Globus pallidus (tissue), 1 donor: ENCODE results near the gene ACP4.

ENCODE experiments used
- DNase-seq: peaks from one replicate; pipeline ENCODE4 v3.0.0-alpha.2; 2015; ENCODE audit warnings: low spot score

Gene ACP4

GRCh38 chr19:50823389-50824042 lies 33.3 kb downstream of the ACP4 start, which contains the start of gene KLK1:
KLK1 (minus strand) TSS chr19:50823787; CDS start chr19:50823748, 39 bp downstream.
- no peak for DNase-seq

DNA sequence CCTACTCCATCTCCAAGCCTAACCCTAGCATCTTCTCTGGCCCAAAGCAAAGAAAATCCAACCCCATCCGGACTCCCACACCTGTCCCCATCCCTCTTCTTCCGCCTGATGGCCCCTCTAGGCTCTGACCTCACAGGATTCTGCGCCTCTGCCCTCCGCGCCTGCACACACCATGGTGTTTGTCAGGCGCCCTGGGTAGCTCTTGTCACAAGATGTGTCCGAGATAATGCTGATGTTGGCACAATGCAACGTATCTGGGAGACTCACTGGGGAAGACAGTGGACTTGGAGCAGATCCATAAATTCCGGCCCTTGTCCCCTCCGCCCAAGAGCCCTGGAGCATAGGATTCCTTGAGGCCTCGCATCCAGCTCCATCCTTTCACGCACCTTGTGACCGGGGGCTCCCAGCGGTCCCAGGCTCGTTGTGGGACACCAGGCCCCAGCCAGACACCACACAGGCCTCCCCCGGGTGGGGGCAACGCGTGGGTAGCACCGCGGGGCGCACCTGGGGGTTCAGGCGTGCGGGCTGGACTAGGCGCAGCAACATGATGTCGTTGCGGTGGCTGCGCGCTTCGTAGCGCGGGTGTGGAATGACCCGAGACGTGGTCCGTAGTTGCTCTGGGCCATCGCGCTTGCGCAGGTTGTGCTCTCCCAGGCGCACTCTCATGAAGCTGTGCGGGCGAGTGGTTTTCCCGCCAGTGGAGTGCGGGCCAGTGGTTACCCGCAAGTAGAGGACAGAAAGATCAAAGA lies 36.5 kb downstream of the ACP4 start:
- DNase-seq, result no peak

DNA sequence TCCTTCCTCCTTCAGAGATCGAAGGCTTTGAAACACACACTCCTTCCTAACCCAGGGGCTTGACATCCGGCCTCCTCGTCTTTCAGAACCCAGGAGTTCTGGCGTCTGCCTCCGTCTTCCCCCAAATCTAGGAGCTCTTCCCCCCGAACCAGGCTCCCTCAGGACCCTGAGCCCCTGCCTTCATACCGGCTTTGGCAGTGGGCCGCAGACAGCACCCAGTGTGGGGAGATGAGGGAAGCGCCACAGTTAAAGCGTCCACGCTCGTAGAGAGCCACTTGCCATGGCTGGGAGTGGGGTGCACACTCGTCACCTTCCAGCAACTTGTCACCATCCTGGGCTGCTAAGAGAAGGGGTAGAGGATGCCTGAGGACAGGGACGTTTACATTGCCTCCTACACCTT lies 37.3 kb downstream of the ACP4 start:
- no peak for DNase-seq

DNA sequence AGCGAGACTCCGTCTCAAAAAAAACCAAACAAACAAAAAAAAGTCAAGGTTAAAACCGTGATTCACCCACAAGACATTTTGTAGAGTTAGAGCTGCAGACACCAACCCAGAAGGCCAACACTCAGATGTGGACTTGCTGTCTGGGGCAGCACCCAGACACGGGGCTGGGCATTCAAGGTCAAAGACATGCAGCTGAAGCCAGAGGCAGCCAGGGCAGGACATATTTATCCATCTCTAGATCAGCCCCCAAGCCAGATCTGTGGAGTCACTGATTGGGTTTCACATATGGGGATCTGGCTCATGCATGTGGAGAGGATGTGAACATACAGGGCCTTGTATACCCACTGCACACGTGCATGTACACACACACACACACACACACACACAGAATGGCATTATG lies 39.6 kb downstream of the ACP4 start:
- no peak for DNase-seq

DNA sequence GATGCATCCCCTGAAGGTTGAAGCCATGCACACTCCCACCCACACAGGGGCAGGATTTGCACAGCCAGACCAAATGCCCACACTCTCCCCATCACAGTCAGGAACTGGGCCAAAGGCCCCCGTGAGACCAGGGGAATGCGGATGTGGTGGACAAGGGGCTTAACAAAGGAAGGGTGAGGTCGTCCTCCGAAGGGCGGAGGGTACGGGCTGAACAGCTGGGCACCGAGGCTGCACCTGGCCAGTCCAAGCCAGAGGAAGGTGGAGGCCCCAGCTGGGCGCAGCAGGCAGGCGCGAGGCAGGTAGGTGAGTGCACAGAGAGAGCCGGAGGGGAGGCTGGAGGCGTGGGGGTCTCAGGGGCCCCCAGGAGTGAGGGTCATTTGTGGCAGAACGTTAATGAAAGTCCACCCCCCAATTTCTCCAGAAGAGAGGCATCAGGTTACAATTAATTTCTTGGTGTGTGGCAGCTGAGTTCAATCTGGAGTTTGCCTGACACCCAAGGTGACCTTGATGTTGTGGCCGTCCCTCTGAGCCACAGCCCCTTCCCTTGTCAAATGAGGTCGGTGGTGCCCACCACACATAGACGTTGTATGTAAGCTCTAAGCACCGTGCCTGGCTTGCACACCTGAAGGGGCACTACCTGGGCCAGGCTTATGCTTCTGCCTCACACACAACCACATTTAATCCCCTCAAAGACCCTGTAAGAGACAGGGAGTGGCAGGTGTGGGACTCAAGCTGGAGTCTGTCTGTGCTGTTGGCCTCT lies 40.2 kb downstream of the ACP4 start:
- no peak for DNase-seq

DNA sequence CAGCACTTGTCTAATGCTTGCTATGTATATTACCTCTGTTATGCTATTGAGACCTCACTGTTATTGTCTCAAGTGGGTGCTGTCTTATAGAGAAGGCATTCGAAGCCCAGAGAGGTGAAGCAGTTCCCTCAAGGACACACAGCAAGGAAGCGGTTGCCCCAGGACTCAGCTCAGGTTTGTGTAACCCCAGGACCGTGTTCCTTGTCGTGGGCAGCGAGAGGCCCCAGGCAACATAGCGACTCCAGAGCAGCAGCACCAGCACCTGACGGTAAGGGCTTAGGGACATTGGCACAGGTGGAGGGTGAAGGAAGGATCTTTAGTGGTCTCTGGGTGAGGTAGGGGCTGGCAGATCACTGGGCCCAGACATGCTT lies 40.8 kb downstream of the ACP4 start:
- no peak for DNase-seq

DNA sequence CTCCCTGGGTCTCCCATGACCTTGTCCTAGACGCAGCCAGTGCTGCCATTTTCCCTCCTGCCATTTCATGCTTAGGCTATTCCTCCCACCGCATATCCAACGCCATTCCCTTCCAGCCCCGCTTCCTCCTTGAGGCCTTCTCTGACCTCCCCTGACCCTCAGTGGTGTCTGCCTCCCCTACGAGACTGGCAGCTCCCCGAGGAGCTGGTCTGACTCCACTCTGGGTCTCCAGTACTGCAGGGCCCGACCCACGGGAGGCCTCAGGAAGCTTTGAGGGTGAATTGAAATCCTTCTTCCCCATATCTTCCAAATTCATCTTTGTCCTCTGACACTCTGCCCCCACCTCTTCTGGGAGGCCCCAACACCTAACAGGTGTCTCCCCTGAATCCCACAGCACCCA lies 42.5 kb downstream of the ACP4 start:
- no peak for DNase-seq

GRCh38 chr19:50833117-50833801 lies 43.0 kb downstream of the ACP4 start, which contains the start of gene KLK15:
KLK15 (minus strand) TSS chr19:50833574; CDS start chr19:50831492, 2,082 bp downstream.
- no peak for DNase-seq

GRCh38 chr19:50833802-50834167 lies 43.6 kb downstream of the ACP4 start:
- DNase-seq, result no peak

GRCh38 chr19:50835103-50835784 lies 45.0 kb downstream of the ACP4 start:
- DNase-seq, result no peak

DNA sequence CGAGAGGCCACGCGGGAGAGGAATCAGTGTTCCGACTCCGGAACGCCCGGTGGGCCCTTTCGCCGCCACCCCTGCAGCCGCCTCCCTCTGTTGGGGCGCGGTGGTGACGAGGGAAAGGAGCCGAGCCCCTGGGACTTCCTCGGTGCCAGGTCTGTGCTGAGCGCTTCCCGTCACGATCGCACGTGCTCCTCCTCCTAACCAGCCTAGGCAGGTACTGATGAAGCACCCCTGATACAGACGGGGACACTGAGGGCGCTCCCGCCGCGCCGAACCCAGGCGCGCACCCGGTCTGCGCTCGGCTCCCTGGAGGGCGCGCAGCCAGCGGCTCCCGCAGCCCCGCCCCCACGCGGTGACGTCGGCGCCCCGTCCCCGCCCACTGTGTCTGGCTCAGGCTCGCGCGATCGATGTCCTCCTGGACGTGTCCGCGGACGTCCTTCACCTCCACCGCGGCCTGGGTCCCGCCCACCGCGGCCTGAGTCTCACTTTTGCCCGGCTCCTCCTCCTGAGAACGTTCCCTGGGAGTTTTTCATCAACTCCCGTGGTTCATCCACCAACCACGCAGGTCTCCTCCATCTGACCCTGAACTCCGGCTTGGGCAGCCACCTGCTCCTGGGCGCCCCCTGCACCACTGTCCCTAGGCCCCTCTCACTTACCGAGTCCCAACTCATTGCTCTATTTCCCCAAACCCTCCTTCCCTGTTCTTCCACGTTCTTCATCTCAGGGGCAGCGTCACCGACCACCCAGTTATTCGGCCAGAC lies 45.7 kb downstream of the ACP4 start:
- DNase-seq, result peak; percentile 33

GRCh38 chr19:50836543-50837195 lies 46.5 kb downstream of the ACP4 start:
- no peak for DNase-seq

GRCh38 chr19:50837300-50837699 lies 47.1 kb downstream of the ACP4 start:
- no peak for DNase-seq

- no peak for DNase-seq
Observed at GRCh38 chr19:50838239-50838638, 48.0 kb downstream of the ACP4 start.

GRCh38 chr19:50839712-50840655 lies 49.8 kb downstream of the ACP4 start:
- no peak for DNase-seq

GRCh38 chr19:50842130-50842529 lies 51.9 kb downstream of the ACP4 start:
- DNase-seq, result no peak

DNA sequence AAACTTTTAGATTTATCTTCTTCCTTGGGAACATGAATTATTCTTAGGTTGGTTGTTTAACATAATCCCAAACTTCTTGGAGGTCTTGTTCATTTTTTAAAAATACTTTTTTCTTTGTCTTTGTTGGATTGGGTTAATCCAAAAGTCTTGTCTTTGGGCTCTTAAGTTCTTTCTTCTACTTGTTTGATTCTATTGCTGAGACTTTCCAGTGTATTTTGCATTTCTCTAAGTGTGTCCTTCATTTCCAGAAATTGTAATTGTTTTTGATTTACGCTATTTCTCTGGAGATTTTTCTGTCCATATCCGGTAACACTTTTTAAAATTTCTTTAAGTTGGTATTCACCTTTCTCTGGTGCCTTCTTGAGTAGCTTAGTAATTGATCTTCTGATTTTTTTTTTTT lies 53.0 kb downstream of the ACP4 start:
- DNase-seq, result no peak

GRCh38 chr19:50843701-50844221 lies 53.5 kb downstream of the ACP4 start:
- no peak for DNase-seq

GRCh38 chr19:50844296-50844935 lies 54.2 kb downstream of the ACP4 start:
- DNase-seq, result no peak
